Tongue (tissue), 2 donors: ENCODE measurements around the gene MTHFD2L. TPM values are rescaled to one million over a fixed set of nuclear protein-coding genes. Genes with fewer than 3 reads are reported as not detected.

Experiments
- DNase-seq: peaks from one replicate; pipeline ENCODE4 v3.0.0-alpha.2; 2015
- total RNA-seq: library from RNA; depleted of rRNA; stranded (reverse); fragments of >200 nt; gene quantifications from one replicate; pipeline ENCODE4 v1.2.3, GENCODE V29; 2014

The MTHFD2L gene
- total RNA-seq, 1 donor from 2014 or later: 18.9 TPM

- DNase-seq: no peak
Measured at GRCh38 chr4:74252933-74253332, 95.0 kb downstream of the MTHFD2L start.

GRCh38 chr4:74254386-74254785, 96.5 kb downstream of the MTHFD2L start:
- DNase-seq: no peak

DNA sequence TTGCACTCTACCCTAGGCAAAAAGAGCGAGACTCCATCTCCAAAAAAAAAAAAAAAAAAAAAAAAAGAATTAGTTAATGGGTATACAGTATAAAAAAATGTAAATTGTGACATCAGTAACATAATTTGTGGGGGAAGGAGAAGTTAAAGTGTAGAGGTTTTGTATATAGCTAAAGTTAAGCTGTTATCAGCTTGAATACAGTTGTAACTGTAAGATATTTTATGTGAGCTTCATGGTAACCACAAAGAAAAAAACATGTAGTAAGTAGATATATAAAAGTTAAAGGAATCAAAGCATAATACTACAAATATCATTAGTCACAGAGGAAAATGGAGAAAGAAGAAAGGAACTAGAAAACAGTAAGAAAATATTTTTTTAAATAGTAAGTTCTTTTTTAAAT, 97.2 kb downstream of the MTHFD2L start:
- DNase-seq: no peak

DNA sequence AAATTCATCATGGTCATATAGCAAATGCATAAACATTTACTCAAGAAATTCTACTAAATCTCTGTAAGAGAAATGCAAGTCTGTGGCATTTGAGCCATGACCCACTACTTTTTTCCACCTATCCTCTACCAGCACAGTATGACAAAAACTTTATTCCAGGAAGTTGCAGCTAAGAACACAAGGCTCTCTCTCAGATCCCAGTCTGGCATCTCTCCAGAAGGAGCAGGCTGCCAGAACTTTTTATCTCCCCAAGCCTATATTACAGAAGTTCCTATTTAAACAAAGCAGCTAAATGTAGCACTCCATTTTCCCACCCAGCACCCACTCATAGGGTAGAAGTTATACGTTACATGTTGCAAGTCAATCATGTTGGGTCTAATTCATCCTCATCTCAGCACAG, 101.0 kb downstream of the MTHFD2L start:
- peak; percentile 59 for DNase-seq

GRCh38 chr4:74260036-74260435, 102.1 kb downstream of the MTHFD2L start:
- no peak for DNase-seq

GRCh38 chr4:74262522-74262921, 104.6 kb downstream of the MTHFD2L start:
- peak; percentile 49 for DNase-seq

GRCh38 chr4:74263551-74263950, 105.6 kb downstream of the MTHFD2L start:
- no peak for DNase-seq

GRCh38 chr4:74266081-74266480, 108.2 kb downstream of the MTHFD2L start:
- DNase-seq: no peak

DNA sequence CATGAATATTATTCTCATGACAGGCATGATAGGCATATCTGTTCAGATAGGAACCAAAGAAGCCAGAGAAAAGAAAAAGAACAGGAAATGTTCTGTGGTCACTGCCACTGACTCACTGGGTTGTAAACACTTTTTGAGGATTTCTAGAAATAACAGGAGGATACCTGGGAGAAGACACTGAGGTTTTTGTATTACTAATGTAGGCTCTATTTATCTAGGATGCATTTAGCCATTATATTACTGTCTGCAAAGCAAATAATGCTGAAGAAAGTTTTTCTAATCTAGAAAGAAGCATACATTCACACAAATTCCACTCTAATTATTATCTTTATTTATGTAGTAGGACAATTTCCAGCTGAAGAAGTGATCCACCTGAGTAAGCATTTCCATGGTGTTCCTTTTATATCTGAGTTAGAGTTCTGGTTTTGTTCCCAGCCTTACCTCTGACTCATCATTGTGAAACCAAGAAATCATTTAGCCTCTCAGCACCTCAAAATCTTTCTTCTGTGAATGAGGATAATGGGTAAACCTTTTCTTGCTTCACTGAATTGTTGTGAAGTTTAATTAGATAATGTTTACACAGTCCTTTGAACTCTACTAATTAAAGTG, 110.2 kb downstream of the MTHFD2L start:
- no peak for DNase-seq

DNA sequence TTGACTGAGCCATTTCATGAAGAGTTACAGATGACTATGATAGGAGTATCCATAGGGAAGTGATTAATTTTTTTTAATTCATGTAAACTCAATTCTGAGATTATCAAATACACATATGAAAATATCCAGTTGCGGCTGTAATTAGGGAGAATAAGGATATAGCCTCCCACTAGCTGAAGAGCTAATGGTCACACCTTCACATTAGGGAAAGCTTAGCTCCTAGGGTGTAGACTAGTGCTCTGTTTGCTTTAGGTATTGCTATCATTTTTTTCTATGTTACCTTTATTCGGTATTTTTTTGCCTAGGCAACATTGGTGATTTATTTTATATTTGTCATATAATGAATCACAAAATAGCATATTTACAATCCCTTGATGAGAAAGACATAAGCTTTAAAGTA, 110.7 kb downstream of the MTHFD2L start:
- no peak for DNase-seq

DNA sequence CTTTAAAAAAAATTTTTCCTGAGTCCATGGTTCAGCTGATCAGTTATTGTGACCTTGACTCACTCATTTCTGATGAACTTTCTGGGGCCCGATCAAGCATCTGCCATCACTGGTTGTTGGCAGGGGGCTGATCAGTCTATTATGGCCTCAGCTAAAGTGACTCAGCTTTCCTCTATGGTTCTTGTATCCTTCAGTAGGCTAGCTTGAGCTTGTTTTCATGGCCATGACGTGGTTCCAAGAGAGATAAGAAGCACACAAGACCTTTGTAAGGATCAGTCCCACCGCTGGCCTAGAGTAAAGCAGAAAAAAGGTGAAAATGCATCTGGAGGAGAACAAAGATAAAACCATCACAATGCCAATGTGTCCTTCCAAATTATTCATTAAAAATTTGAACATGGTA, 120.6 kb downstream of the MTHFD2L start:
- DNase-seq: no peak

DNA sequence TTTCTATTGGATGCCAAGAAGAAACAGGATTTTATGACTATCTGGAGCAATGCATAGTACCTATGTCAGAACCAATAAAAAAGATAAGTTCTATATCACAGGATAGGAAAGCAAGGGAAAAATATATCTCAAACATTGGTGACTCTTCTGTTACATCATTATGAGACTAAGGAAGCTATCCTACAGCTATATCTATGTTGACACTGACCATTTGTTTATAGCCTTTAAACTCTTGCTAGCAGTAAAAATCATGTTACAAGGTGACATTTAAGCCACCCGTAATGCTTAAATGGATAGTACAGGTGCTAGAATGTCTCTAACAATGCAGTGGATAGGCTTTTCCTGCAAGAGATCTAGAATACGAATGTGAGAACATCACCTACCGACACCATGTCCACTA, 121.8 kb downstream of the MTHFD2L start:
- DNase-seq: no peak

- DNase-seq: no peak
Measured at GRCh38 chr4:74282926-74283325, 125.0 kb downstream of the MTHFD2L start.

DNA sequence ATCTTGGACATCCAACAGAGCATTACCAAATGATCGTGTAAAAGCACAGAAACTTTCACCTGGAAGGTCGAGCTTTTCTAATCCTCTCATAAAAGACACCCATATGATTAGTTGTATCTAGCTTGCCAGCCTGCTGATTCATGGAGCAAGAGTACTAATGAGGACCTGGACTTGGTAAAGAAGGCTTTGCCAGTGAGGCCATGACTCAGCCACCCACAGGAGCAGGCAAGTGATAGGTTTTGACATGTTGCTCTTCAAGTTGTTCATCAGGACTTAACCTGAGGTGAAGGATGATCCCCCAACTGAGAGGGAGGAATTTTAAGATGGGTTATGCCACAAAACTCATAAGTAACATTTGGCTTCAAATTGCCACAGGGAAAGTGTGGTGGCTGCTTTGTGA, 125.7 kb downstream of the MTHFD2L start:
- DNase-seq: no peak

DNA sequence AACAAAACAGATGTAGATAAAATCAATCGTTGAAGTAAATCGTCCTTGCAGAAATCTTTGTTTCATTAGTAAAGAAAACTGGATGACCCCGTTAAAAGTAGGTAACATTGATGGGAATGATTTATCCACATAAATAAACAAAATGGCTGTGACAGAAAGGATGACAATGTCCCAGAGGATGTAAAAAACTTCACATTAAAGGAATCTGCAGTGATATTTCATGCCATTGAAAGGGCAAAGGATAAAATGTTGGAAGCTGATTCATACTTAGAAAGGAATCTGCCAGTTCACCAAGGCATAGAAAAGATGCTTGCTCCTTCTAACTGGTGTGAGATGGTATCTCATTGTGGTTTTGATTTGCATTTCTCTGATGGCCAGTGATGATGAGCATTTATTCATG, 126.1 kb downstream of the MTHFD2L start:
- no peak for DNase-seq

DNA sequence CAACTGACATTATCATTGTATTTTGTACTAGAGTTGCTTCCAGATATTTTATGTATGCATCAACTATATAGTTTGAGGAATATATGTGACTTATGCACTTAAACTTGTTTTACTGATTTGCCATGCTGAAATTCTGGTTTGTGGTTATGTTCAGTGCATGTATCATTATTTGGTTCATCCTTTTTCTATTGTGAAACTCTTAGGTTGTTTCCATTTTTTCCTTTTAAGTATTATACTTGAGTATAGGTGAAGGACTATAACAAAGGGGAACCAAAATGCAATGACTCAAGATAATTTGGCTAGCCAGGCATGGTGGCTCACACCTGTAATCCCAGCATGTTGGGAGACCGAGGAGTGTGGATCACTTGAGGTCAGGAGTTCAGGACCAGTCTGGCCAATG, 129.2 kb downstream of the MTHFD2L start:
- no peak for DNase-seq

DNA sequence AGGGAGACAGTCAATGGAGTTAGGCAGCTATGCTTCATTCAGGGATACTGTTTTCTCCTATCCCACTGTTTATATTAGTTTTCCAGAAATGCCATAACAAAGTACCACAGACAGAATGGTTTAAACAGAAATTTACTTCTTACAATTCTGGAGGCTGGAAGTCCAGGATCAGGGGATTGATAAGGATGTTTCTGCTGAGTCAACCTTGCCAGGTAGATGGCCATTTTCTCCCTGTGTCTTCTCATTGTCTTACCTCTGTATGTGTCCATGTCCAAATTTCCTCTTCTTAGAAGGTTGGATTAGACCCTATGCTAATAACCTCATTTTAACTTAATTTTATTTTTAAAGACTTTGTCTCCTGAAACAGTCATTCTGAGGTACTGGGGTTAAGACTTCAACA, 129.9 kb downstream of the MTHFD2L start:
- no peak for DNase-seq

- DNase-seq: no peak
Measured at GRCh38 chr4:74291471-74291870, 133.6 kb downstream of the MTHFD2L start.

DNA sequence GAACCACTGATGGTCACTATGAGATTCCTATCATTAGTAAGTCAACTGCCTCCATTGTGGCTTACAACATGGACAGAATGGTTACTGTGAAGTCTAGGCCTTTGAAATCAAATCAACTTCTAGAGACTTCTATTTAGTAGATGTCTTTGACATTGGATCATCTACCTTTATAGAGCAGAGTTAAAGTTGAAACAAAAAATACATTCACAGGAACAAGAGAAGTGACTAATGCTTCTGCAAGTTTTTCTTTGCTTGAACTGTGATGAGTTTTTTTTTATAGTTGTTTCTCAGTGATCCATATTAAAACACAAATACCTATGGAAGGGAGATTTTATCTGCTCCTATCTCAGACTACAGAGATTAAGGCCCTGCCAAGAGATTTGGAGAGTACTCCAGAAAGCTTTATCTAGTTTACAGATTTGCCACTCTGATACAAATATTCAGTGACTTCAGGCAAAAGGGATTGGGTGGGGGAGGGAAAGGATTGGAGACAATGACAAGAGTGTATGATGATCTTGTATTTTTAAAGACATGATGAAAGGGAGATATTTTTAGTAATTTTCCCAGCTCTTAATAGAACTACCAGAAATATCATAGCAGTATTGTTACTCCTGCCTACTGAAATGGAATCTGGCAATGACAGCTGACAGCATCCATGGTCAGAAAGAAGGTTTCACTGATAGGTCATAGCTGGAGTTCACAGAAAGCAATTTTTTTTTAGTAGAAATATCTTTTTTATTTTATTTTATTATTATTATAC, 134.4 kb downstream of the MTHFD2L start:
- DNase-seq: peak; percentile 4

DNA sequence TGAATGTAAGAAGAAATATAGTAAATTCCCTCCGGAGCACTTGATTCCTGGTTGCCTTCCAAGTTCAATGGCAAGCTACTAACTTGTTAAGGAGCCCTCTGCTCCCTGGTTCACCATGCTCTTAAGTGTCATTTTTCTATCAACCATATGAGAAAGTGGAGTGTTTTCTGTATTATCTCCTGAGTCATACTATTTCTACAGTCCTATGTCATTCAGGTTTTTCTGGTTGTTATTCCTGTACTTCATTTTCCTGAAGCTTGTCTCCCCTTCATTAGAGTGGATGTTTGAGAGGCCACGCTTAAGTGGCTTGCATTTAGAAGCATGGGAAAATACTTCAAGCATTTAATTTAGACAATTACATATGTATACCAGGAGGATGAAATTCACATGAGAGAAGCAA, 135.6 kb downstream of the MTHFD2L start:
- peak; percentile 11 for DNase-seq

- no peak for DNase-seq
Measured at GRCh38 chr4:74294681-74295080, 136.8 kb downstream of the MTHFD2L start.

- no peak for DNase-seq
Measured at GRCh38 chr4:74297539-74297938, 139.6 kb downstream of the MTHFD2L start.

DNA sequence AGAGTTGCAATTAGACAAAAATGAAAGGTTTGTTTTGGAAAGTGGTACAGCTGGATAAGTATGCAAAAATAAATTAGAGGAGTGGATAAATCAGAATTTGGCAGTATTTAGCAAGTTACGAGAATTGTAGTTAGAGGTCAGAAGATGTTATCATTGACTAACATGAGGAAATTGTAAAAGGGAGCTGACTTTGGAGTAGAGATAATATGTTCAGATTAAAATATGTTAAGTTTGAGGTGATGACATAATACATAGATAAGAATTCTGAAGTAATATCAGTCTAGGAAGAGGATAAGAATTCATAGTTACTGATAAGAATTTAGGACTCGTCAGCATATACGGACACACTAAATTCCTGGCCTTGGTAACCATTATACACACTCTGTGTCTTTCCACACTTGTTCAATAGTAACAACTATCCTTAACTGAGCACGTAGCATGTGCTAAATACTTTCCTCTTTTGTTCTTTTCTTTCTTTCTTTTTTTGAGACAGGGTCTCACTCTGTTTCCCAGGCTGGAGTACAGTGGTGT, 146.2 kb downstream of the MTHFD2L start:
- DNase-seq: no peak

DNA sequence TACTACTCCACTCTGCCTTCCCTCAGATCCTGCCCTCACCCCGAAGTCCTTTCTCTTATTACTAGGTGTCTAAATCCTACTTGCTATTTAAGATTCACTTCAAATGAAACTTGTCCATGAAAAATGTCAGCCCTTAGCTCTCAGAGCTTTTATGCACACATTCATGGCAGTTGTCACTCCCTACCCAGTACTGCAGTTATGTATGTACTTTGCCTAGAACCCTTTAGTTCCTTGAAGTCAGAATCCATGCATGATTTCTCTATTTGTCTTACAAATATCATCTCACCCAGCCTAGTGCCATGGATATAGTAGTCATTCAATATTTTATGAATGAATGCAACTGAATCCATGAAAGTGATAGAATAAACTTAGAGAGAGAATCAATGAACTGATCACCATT, 147.1 kb downstream of the MTHFD2L start:
- DNase-seq: no peak
